Measurements from ENCODE around the gene EFNA5. TPM values are rescaled to one million over a fixed set of nuclear protein-coding genes. Genes with fewer than 3 reads are reported as not detected.

The EFNA5 gene
- total RNA-seq, 1 experiment from 2014 or later = 1.5 TPM

DNA sequence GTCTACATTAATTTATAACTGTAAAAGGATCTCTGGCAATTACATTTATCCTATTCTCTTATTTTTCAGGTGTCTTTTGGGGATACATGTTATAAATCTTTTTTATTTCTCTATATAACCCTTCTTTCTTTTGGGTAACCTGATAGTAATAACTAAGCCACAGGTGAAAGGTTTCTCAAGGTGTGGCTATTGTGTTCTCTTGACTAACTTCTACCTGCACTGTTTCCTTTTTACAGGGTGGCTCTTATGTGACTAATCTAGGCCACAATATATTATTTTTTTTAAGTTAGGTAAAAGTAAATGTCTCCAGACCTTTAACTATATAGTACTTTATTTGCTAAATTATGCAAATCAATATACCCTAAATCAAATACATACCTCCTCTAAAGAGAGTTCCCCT is 193.2 kb downstream of the EFNA5 start:
- ChIA-PET POLR2A (no interaction called here), CTCF (interaction anchor here (0.9 kb wide), 1 partner anchor 95 kb away, joined by 3 read pairs; no protein-coding TSS in a partner anchor)
- DNase-seq = no peak
- no TSS peak for BruUV-seq (replicated peaks)
- H3K4me1 Mint-ChIP-seq (ENCODE audit: low read depth, unreplicated experiment) = peaks cover 6% of the 10 kb centered on the region
- no peaks in the 10 kb centered on the region for H3K36me3 ChIP-seq (ENCODE audit: control insufficient read depth, insufficient read depth, low read length)
- no peaks in the 10 kb centered on the region for H3K27me3 Mint-ChIP-seq (ENCODE audit: insufficient read depth, unreplicated experiment)
- H3K36me3 Mint-ChIP-seq (ENCODE audit: insufficient read depth, unreplicated experiment) = no peaks in the 10 kb centered on the region
- no peak overlapping the region for H3K4me3 Mint-ChIP-seq (ENCODE audit: unreplicated experiment)
- intact Hi-C loops (cut with micrococcal nuclease; ENCODE audit: unreplicated experiment) = no loop called here
- no peaks in the 10 kb centered on the region for H3K27me3 ChIP-seq (replicated peaks; ENCODE audit: control insufficient read depth, insufficient read depth, low read length)
- no peaks in the 10 kb centered on the region for H3K4me1 ChIP-seq
- no peaks in the 10 kb centered on the region for H3K9me3 Mint-ChIP-seq (ENCODE audit: unreplicated experiment)
- H3K27ac Mint-ChIP-seq (ENCODE audit: unreplicated experiment) = no peak overlapping the region
- no peak overlapping the region for H3K4me3 ChIP-seq (ENCODE audit: low read depth, low read length)
- H3K9me3 ChIP-seq = no peaks in the 10 kb centered on the region
- TF ChIP-seq, protein P1, sequence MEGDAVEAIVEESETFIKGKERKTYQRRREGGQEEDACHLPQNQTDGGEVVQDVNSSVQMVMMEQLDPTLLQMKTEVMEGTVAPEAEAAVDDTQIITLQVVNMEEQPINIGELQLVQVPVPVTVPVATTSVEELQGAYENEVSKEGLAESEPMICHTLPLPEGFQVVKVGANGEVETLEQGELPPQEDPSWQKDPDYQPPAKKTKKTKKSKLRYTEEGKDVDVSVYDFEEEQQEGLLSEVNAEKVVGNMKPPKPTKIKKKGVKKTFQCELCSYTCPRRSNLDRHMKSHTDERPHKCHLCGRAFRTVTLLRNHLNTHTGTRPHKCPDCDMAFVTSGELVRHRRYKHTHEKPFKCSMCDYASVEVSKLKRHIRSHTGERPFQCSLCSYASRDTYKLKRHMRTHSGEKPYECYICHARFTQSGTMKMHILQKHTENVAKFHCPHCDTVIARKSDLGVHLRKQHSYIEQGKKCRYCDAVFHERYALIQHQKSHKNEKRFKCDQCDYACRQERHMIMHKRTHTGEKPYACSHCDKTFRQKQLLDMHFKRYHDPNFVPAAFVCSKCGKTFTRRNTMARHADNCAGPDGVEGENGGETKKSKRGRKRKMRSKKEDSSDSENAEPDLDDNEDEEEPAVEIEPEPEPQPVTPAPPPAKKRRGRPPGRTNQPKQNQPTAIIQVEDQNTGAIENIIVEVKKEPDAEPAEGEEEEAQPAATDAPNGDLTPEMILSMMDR (IDR thresholded peaks at IDR 0.05; ENCODE audit: insufficient read depth in 1 of 2, low read depth in 1 of 2, low read length in 1 of 2, severe bottlenecking in 1 of 2, unreplicated experiment in 1 of 2) = no peak

DNA sequence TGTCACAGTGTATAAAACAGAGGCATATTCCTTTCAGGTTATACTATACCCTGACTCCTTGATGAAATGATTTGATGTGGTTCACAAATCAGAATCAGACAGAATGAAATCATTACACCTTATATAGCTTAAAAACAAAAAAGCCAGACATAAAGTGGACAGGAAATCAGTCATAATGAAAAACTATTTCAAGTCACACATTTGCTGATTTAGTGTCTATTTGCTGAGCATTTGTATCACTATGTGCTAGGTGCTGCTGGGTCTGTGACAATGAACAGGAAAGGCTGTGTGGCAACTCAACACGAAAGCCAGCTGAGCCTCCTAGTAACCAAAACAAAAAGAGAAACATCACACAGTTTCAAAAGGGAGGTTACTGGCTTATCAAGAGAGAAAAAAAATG is 194.0 kb downstream of the EFNA5 start:
- no peaks in the 10 kb centered on the region for H3K27me3 ChIP-seq (replicated peaks; ENCODE audit: control insufficient read depth, insufficient read depth, low read length)
- intact Hi-C loops (cut with micrococcal nuclease; ENCODE audit: unreplicated experiment) = no loop called here
- no TSS peak for BruUV-seq (replicated peaks)
- H3K4me1 Mint-ChIP-seq (ENCODE audit: low read depth, unreplicated experiment) = peaks cover 6% of the 10 kb centered on the region
- no peaks in the 10 kb centered on the region for H3K9me3 Mint-ChIP-seq (ENCODE audit: unreplicated experiment)
- H3K36me3 Mint-ChIP-seq (ENCODE audit: insufficient read depth, unreplicated experiment) = no peaks in the 10 kb centered on the region
- H3K27me3 Mint-ChIP-seq (ENCODE audit: insufficient read depth, unreplicated experiment) = no peaks in the 10 kb centered on the region
- no peak overlapping the region for H3K4me3 Mint-ChIP-seq (ENCODE audit: unreplicated experiment)
- TF ChIP-seq, protein P1 (IDR thresholded peaks at IDR 0.05; ENCODE audit: insufficient read depth in 1 of 2, low read depth in 1 of 2, low read length in 1 of 2, severe bottlenecking in 1 of 2, unreplicated experiment in 1 of 2) = no peak
- no peaks in the 10 kb centered on the region for H3K36me3 ChIP-seq (ENCODE audit: control insufficient read depth, insufficient read depth, low read length)
- no peaks in the 10 kb centered on the region for H3K4me1 ChIP-seq
- no peak for DNase-seq
- no peak overlapping the region for H3K27ac Mint-ChIP-seq (ENCODE audit: unreplicated experiment)
- no peak overlapping the region for H3K4me3 ChIP-seq (ENCODE audit: low read depth, low read length)
- ChIA-PET CTCF (no interaction called here), POLR2A (no interaction called here)
- no peaks in the 10 kb centered on the region for H3K9me3 ChIP-seq

DNA sequence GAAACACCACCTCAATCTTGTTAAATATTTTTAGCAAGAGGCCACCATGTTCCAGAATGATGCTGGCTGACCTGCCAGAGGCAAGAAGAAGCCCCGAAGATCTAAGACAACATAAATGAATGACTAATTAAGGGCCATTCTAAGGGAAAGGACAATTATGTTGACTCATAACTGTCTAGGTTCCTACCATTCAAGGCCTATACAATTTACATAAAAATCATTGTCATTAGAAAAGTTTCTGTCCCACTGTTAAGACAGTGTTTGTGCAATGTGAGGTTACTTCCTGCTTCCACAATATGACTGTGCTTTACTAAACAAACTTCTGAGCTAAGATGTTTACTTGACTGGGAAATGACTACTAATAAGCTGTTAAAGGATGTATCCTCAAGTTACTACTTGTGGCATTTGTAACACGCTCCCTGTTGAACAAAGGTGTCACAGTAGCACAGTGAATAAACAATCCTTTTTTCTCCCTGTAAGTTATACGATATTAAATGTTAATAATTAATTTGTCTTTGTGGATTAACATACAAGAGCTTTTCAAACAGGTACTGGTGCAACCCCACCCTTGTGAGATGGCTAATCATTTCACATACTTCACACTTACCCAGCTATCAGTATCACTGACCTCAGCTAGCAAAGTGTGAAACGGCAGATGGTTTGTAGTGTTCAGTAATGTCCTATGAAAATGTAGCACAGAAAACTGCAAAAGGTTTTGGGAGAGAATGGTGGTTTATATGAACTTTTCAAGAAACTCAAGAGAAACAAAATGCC is 195.8 kb downstream of the EFNA5 start:
- intact Hi-C loops (cut with micrococcal nuclease; ENCODE audit: unreplicated experiment) = no loop called here
- H3K27me3 ChIP-seq (replicated peaks; ENCODE audit: control insufficient read depth, insufficient read depth, low read length) = no peaks in the 10 kb centered on the region
- Mint-ChIP-seq H3K36me3 (ENCODE audit: insufficient read depth, unreplicated experiment) (no peaks in the 10 kb centered on the region), H3K4me3 (ENCODE audit: unreplicated experiment) (no peak overlapping the region), H3K9me3 (ENCODE audit: unreplicated experiment) (no peaks in the 10 kb centered on the region), H3K27me3 (ENCODE audit: insufficient read depth, unreplicated experiment) (no peaks in the 10 kb centered on the region), H3K27ac (ENCODE audit: unreplicated experiment) (no peak overlapping the region), H3K4me1 (ENCODE audit: low read depth, unreplicated experiment) (peaks cover 6% of the 10 kb centered on the region)
- TF ChIP-seq, protein P1 (IDR thresholded peaks at IDR 0.05; ENCODE audit: insufficient read depth in 1 of 2, low read depth in 1 of 2, low read length in 1 of 2, severe bottlenecking in 1 of 2, unreplicated experiment in 1 of 2) = no peak
- no peak overlapping the region for H3K4me3 ChIP-seq (ENCODE audit: low read depth, low read length)
- no TSS peak for BruUV-seq (replicated peaks)
- H3K9me3 ChIP-seq = no peaks in the 10 kb centered on the region
- ChIA-PET POLR2A (no interaction called here), CTCF (no interaction called here)
- H3K36me3 ChIP-seq (ENCODE audit: control insufficient read depth, insufficient read depth, low read length) = no peaks in the 10 kb centered on the region
- H3K4me1 ChIP-seq = no peaks in the 10 kb centered on the region
- no peak for DNase-seq
